NCI-H2196 treated with DMSO at 0.1 percent for 48 hours (cell line): ENCODE data around the gene WWOX.

Source experiments
- DNase-seq: peaks from one replicate; lab custom pipeline; 2025; ENCODE audit not compliant: unreplicated experiment; lab: John Stamatoyannopoulos, UW

WWOX gene

DNA sequence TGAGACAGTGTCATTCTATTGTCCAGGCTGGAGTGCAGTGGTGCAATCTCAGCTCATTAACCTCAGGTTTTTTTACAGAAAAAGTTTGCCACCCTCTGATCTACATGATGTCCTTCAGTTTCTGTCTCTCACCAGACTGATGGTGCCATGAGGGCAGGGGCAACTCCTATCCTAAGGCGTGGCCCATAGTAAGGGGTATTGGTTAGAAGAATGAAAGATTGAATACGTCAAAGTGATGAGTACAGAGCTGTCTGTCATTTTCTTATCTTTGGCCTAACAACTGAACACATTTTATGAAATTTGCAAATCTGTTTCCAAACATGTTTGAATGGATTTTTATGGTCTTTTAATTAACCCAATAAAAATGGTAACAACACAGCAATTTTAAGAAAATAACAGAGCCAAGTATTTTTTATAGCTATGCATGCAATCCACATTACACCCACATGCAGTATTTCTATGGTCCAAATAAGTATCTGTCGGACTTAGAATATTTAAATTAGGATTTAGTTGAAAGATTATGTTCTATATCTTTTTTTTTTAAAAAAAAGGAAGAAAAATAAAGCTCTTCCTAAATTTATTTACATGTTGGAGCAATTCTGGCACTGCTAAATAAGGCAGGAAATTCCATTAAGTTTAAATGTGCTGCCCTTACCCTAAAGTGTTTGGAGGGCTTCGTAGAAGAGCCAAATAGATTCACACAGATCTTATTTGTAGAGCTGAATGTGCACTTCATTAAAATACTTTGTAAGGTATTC, 192.8 kb downstream of the WWOX start:
- no peak for DNase-seq

DNA sequence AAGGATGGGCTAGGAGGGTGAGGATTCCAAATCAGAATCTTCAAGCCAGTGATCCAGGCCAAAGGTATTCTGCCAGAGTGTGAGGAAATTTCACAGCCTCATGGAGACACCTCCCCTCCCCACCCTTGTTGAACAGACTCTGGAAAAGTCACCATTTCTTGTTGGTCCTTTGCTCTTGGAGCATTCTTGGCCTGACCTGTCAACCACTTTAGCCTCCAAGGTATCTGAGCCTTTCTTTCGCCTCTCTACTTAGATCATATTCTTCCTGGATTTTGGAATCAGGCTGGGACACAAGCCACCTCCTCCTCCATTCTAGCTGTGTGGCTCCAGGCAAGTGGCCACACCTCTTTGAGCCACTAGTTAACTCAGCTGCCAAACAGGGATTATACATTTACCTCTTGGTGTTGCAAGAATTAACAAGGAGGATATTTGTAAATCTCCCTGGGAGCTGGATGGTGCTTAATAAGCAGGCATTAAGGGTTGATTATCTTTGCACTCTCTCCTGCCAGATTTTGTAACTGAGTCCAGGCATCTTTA, 193.5 kb downstream of the WWOX start:
- no peak for DNase-seq

DNA sequence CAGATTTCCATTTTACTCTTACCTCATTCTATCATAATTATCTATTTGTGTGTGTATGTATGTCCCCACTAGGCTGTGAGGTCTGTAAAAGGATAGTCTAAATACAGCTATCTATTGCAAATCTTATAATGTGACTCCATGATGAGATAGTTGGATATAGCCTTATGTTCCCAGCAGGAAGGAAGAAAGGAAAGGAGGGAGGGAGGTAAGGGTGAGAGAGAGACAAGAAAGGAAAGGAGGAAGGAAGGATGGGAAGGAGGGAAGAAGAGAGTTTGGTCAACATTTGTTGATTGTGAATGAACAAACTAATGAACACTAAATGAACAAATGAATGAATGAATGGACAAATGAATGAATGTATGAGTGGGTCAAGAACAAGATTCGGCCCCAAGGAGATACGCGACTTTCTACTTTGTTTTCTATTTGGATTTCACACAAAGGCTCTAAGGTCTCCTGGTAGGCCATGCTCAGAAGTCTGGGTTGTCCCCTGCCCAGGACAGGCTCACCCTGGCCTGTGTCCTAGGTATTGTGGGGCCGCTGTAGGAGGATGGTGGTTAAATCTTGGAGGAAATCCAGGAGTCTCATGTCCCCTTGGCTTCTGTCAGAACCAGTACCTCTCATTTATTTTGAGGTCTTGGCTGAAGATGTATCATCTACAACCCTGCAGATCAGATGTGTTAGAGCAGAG, 195.2 kb downstream of the WWOX start:
- DNase-seq = no peak

DNA sequence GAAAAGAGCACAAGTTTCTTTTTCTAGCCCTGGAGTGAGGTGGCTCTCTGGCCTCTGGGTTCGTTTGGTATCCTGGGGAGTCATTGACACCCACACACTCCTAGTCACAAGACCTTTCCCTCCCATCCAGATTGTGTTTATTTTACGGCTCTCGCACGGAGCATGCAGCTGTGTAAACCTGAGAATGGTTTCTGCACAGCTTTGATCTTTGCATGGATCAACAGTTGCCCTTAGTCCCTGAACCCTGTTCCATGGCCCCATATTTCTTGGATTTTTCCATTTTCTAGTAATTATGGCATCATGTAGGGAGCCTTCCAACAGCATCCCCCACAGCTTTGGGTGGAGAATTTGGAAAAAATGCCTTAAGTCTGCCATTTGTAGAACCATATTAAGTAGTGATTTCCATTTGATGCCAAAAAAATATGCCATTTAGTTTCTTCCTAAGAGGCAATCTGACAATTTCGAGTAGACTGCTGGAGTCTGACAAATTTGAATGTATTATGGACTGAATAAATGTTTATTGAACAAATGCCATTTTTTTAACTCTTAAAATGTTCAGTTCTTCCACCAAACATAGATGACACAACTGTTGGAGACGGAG, 197.7 kb downstream of the WWOX start:
- no peak for DNase-seq

DNA sequence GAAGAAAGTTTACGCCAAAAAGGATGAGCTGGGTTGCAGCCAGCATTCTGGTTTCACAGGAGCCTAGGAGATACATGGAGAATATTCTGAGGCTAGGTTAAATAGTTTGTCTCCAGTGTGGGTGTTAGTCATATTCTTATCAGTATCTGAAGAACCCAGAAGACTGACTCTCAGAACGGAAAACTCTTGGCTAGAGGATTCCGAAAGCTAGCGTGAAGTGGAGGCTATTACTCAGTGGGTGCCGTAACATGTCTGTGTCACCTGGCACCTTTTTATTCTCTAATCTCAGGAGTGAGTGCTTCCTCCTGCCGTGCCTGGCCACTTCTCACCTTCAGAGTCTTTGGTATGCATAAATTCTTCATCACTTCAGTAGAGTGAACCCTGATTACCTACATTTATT, 199.5 kb downstream of the WWOX start:
- no peak for DNase-seq

DNA sequence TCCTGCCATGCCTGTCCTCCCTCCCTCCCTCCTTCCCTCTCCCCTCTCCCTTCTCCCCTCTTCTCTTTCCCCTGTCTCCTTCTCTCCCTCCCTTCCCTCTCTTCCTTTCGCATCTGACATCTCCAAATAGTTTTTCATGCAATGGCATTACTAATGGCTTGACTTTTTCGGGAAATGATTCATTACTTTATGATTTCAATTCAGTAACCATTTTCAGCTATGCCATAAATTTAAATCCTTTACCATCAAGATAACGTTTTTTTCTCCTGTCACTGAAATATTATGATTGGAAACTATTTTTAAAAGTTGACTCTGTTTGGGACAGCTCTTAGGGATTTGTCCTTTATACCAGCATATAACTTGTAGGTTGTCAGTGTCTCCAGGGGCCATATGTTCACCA, 201.0 kb downstream of the WWOX start:
- no peak for DNase-seq

DNA sequence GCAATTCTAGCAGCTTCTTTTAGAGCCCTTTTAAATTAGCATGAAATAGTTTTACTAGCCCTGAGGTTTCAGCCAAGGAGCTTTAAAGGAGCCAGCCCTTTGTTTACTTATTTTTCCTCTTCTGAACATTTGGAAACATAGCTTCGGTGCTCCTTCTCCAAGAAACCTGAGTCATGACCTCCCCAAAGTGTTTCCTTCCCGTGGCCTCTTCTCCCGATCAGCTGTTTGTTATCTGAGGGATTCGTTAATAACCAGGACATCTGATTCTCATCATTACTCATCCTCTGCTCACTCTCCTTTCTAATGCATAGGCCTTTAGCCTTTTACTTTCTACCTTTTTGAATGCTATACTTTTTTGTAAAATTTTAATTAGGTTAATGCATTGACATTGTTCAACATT, 204.5 kb downstream of the WWOX start:
- no peak for DNase-seq

DNA sequence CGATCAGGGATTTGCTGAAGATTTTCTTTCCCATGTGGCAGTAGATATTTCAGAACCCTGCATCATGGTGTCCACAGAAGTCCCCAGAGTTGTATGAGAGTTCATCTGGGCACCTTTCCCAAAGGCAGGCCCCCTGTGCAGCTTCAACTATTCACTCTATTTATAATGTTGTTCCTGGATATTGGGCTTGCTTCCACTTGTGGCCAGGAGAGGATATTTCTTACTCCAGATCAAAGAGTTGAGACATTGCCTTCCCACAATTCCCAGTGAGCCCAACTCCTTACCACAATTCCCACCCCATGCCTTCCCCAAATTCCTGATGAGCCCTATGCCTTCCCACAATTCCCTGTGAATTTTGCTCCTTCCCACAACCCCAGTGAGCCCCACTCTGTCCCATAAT, 206.9 kb downstream of the WWOX start:
- no peak for DNase-seq

DNA sequence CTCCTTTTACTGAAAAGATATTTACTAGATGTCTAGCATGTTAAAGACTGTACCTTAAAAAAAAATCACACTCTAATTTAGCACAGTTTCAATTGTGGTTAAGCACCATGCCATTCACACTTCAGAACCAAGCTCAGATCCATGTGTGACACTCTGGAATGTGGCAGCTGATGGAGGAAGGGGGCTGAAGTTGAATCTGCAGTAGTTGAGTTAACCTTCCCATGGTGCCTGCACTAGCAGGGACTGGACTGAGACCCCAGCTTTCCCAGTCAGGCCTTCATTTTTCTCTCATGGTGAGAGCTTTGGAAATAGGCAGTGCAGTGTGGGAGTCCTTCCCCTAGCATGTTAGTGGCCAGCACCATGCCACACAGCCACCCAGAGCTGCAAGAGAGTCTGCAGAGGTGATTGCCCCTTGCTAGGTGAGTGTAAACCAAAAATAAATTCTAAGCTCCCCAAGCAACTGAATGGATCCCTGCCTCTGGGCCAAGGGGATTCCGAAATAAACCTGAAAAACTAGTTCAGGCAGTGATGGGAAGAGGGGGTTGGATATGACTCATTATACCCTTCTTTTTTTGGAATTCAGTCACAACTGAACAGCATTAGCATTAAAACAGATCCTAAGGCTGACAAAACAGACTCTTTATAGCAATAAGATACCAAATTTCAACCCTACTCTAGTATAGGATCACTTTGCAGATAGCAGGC, 208.5 kb downstream of the WWOX start:
- DNase-seq = no peak

DNA sequence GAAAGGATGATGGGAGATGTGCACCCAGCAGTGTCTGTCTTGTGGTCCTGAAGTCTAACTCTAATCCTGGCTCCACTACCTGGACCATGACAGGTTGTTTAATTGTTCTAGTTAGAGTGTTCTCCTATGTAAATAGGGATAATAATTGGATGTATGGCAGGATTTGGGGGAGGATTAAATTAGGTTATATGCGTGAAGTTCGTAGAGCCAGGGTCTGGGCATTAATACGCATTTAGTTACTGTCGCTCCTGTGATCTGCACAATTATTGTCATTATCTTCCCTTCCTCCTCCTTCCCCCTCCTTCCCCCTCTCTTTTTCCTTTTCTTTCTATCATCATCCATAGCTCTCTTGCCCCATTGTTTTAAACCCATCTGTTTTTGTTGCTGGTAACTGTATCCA, 210.3 kb downstream of the WWOX start:
- no peak for DNase-seq

DNA sequence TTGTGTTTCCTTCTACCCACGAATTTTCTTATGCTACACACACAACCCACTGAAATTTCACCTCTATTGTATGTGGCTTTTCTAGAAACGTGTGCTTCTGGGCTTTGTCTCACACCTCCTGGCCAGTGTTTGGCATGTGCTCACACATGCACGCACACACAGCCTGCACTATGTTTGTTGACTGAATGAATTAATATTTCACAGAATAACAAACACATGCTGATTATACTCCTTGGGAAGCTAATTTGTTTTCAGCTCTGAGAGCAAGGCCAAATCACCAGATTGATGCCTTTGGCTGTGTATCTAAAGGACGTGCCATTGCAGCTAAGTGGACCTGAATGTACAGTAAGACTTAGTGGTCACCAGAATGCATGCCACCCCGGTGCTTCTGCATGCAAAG, 210.7 kb downstream of the WWOX start:
- DNase-seq = no peak

DNA sequence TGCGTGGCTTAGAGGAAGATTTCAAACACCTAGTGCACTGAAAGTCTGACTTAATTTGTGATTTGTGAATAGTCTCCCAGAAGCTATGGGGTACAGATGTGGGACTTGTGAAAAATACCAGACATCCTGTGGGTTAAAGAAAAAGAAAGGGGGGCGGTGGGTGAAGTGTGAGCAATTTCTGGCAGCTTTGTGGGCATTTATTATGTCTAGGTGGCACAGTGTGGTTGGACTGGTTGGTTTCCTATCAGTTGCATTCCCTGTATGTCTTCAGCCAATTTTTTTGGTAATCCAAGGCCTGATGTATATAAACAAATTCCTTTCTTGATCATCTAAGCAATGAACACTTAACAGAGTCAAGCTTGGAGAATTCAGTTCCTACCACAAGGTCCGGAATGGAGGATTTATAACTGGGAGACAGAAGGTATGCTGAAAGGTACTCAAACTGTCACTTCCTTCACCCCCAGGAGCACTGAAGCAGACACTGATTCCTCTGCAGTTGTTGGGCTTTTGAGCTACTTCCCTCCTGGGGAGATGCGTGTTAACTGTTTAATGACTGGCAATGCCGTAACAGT, 211.6 kb downstream of the WWOX start:
- no peak for DNase-seq

DNA sequence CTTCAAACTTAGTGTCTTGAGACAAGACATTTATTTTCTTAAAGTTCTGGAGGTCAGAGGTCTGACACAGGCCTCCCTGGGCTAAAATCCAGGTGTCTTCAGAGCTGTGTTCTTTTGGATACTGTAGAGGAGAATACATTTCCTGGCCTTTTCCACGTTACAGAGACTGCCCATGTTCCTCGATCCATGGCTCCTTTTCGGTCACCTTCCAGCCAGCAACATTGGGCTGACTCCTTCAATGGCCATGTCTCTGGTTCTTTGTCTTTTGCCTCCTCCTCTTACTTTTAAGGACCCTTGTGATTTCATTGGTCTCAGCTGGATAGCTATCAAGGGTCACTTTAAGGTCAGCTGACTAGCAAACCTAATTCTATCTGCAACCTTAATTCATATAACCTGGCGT, 212.4 kb downstream of the WWOX start:
- DNase-seq = no peak

DNA sequence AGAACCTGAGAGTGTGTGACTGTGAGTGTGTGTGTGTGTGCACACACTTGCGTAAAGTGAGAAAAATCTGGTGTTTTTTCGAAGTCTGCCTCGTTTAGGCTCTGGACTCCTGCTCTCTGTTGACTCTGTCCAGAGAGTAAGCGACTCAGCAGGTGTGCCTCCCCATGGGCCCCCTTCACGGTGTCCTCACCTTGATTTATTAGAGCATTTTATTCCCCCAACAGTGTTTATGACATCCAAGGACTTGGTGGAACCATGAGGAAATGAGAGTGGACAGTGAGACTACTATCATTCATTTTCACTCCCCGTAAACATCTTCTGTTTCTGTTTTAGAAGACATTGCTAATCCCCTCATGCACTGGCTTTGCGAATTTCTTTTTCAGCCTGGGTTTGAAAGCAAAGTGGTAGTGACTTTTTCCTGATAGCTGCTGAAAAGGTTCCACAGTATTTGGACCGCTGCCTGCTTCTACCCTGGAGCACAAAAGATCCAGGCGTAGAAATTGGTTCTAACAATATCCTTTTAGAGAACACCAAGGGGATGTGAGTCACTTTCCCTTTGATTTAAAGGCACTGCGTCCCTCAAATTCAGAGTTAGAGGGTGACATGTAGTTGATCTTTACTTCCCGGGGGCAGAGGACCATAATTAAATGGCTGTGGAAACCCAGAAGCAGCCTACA, 218.2 kb downstream of the WWOX start:
- no peak for DNase-seq

DNA sequence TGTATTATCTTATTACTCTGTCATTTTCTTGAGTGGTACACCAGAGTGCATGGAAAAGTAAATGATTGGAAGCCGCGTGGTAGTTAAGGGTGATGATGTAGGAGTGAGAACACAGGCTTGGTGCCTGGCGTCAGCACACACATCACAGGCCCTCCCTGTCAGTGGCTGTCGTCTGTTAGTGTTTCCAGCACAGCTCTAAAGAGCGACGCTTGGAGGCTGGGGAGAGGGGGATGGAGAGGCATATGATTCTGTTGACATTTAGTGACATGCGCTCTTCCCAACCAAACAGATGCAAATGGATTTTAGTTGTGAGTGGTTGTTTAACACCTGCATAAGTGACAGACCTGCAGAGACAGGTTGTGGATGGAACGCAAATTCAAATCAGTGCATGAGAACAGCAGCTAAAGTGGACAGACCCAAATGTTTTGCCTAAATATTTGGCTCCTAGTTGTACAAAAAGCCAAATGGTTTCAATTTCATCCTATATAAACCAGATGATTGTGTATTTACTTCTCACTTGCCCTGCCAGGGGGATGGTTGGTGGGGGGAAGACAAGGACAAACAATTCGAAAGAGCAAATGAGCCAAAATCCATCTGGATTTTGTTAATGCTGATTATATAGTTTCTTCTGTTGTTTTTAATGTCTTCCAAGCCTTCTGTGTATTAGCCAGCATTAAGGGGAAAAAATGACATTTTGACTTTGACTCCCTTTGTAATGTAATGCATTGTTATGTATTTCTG, 222.3 kb downstream of the WWOX start:
- DNase-seq = no peak

DNA sequence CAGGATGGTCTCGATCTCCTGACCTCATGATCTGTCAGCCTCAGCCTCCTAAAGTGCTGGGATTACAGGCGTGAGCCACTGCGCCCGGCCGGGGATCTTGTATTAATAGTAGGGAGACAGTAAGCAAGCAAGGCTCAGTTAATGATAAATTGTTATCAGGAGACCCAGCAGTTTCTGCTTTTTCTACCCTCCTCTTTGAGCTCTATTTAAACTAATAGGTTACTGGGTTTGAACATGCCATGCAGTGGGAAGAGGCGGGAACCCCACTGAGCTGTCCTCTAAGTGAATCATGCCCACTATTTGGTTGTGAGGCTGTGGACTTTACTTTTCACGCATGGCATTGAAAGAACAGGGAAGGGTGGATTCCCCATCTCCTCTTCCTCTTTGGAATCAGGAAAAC, 223.9 kb downstream of the WWOX start:
- no peak for DNase-seq

DNA sequence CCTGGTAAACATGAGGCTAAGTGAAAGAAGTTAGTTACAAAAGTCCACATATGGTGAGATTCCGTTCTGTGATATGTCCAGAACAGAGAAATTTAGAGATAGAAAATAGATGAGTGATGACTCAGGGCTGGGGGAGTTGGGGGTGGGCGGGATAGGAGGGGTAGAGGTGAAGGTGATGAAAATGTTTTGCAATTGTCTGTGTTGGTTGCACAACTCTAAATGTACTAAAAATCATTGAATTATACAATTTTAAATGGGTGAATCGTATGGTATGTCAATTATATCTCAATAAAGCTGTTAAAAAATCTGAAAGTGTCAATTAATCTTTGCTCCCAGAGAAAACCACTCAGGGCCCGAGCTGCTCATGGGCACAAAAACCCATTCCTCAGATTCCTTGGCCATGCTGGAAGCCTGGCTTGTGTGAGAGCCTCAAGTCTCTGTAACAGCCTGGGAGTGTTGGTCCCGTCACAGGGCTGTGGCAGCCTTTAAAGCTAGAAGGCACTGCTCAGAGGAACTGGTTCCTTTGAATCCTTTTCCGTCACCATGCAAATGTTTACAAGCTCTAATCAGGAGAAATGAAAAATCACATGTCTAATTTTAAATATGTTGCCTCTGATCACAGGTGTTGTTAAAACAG, 225.3 kb downstream of the WWOX start:
- no peak for DNase-seq

DNA sequence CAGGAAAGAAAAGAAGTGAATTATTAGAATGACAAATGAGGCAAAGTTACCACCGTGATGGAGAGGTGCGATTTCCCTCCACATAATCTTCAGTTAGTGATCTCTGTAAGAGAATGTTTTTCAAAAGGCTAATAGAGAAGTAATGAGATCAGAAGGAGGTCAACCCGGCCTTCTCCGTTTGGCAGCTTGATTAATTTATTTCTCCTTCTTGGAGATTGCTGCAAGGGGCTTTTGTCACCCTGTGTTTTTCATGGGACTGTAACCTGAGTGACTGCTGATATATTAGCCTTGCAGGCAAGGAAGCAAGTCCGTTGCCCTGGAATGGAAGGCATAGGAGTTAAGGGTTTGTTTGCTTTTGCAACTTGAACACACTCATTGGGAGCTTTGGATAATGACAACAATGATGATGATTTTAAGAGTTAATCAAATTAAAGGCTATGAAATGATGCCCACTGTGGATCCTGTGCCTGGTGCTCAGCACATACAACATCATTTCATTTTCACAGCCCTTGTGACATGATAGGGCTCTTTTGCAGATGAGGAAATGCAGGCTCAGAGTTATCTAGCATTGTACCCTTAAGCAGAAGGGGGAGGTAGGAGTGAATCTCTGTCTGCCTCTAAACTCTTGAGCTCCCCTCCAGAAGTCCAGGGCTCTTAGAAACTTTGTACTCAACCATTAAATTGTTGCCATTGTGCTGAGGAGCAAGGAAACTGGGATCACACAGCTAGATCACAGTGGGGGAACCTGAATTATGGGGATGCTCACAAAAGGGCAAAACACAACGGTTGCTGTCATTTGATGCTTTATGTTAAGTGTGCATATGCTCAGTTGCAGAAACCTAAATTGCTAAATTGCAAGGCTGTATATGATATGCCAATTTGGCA, 226.3 kb downstream of the WWOX start:
- no peak for DNase-seq

DNA sequence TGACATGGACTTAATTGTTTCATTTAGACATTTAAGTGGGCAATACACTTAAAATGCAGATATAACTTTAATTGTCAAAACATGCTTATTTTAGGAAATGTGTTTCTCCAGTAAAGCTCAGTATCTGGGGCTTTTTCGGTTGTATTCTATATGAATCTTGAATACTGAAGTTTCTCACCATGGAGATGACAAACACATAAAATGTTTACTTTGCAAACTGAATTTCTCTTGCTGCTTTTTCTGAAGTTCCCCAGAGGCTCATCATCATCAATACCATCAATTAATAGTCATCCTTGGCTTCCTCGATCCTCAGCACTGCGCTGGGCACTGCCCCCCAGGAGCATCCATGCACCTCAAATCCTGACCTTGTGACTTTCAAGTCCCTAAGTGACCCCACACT, 227.3 kb downstream of the WWOX start:
- no peak for DNase-seq
